ENCODE data around the gene USP43.

The USP43 gene

GRCh38 chr17:9771465-9771864, 126.1 kb downstream of the USP43 start:
- POLR2A ChIA-PET = no interaction called here
- Histone ChIP-seq H3K4me3 (ENCODE audit: low read depth, low read length) (no peak overlapping the region), H3K27ac (ENCODE audit: extremely low read depth, low read depth, low read length) (no peak overlapping the region), H3K9me3 (ENCODE audit: control insufficient read depth, insufficient read depth, low read depth, low read length) (no peaks in the 10 kb centered on the region), H3K4me1 (ENCODE audit: control insufficient read depth, insufficient read depth, low read length) (no peaks in the 10 kb centered on the region), H3K36me3 (ENCODE audit: control insufficient read depth in 2 of 2, insufficient read depth in 1 of 2, low read length in 2 of 2) (no peaks in the 10 kb centered on the region)
- CTCF ChIA-PET = interaction anchor here (0.8 kb wide), 2 partner anchors 43 to 218 kb away, joined by 3 to 4 read pairs; no protein-coding TSS in a partner anchor
- TF ChIP-seq CTCF (tag by site-specific recombination; IDR thresholded peaks at IDR 0.05) = no peak
- TF ChIP-seq, protein P1, sequence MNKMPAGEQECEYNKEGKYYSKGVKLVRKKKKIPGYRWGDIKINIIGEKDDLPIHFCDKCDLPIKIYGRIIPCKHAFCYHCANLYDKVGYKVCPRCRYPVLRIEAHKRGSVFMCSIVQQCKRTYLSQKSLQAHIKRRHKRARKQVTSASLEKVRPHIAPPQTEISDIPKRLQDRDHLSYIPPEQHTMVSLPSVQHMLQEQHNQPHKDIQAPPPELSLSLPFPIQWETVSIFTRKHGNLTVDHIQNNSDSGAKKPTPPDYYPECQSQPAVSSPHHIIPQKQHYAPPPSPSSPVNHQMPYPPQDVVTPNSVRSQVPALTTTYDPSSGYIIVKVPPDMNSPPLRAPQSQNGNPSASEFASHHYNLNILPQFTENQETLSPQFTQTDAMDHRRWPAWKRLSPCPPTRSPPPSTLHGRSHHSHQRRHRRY (tag by site-specific recombination; IDR thresholded peaks at IDR 0.05) = no peak
- no peak for TF ChIP-seq ZNF202 (tag by site-specific recombination; IDR thresholded peaks at IDR 0.05; ENCODE audit: borderline replicate concordance)
- TF ChIP-seq ZSCAN16 (tag by site-specific recombination; IDR thresholded peaks at IDR 0.05) = no peak
- TF ChIP-seq KLF17 (tag by site-specific recombination; IDR thresholded peaks at IDR 0.05) = no peak
- no peak for TF ChIP-seq ZNF623 (tag by site-specific recombination; IDR thresholded peaks at IDR 0.05)
- TF ChIP-seq ZNF2 (tag by site-specific recombination; IDR thresholded peaks at IDR 0.05) = no peak
- TF ChIP-seq, protein P2, sequence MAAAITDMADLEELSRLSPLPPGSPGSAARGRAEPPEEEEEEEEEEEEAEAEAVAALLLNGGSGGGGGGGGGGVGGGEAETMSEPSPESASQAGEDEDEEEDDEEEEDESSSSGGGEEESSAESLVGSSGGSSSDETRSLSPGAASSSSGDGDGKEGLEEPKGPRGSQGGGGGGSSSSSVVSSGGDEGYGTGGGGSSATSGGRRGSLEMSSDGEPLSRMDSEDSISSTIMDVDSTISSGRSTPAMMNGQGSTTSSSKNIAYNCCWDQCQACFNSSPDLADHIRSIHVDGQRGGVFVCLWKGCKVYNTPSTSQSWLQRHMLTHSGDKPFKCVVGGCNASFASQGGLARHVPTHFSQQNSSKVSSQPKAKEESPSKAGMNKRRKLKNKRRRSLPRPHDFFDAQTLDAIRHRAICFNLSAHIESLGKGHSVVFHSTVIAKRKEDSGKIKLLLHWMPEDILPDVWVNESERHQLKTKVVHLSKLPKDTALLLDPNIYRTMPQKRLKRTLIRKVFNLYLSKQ (tag by site-specific recombination; IDR thresholded peaks at IDR 0.05; ENCODE audit: borderline replicate concordance) = no peak
- TF ChIP-seq ZNF629 (tag by site-specific recombination; IDR thresholded peaks at IDR 0.05) = no peak
- TF ChIP-seq, protein P3, sequence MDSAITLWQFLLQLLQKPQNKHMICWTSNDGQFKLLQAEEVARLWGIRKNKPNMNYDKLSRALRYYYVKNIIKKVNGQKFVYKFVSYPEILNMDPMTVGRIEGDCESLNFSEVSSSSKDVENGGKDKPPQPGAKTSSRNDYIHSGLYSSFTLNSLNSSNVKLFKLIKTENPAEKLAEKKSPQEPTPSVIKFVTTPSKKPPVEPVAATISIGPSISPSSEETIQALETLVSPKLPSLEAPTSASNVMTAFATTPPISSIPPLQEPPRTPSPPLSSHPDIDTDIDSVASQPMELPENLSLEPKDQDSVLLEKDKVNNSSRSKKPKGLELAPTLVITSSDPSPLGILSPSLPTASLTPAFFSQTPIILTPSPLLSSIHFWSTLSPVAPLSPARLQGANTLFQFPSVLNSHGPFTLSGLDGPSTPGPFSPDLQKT (IDR thresholded peaks at IDR 0.05; ENCODE audit: borderline replicate concordance, low read depth, low read length) = no peak
- TF ChIP-seq ZNF26 (tag by site-specific recombination; IDR thresholded peaks at IDR 0.05) = no peak
- no peak for TF ChIP-seq SP3 (tag by site-specific recombination; IDR thresholded peaks at IDR 0.05)
- TF ChIP-seq WT1 (tag by site-specific recombination; IDR thresholded peaks at IDR 0.05) = no peak
- no peak for TF ChIP-seq ZNF639 (tag by site-specific recombination; IDR thresholded peaks at IDR 0.05)

- H3K36me3 ChIP-seq (ENCODE audit: control insufficient read depth in 2 of 2, insufficient read depth in 1 of 2, low read length in 2 of 2) = no peaks in the 10 kb centered on the region
- no peaks in the 10 kb centered on the region for H3K4me1 ChIP-seq (ENCODE audit: control insufficient read depth, insufficient read depth, low read length)
- CTCF ChIA-PET = interaction anchor here (0.6 to 1.0 kb wide), 3 partner anchors 65 to 199 kb away, joined by 3 read pairs; no protein-coding TSS in a partner anchor
- H3K4me3 ChIP-seq (ENCODE audit: low read depth, low read length) = no peak overlapping the region
- H3K27ac ChIP-seq (ENCODE audit: extremely low read depth, low read depth, low read length) = no peak overlapping the region
- H3K9me3 ChIP-seq (ENCODE audit: control insufficient read depth, insufficient read depth, low read depth, low read length) = no peaks in the 10 kb centered on the region
- POLR2A ChIA-PET = no interaction called here
- TF ChIP-seq YY2 (tag by site-specific recombination; IDR thresholded peaks at IDR 0.05) = no peak
- no peak for TF ChIP-seq ZNF623 (tag by site-specific recombination; IDR thresholded peaks at IDR 0.05)
- TF ChIP-seq ZNF660 (tag by site-specific recombination; IDR thresholded peaks at IDR 0.05) = no peak
- TF ChIP-seq GLI4 (tag by site-specific recombination; IDR thresholded peaks at IDR 0.05) = no peak
- TF ChIP-seq ZNF692 (tag by site-specific recombination; IDR thresholded peaks at IDR 0.05) = no peak
Observed at GRCh38 chr17:9772658-9773057, 127.3 kb downstream of the USP43 start.

All from HEK293 (cell line).